GM21576 (cell line): Measurements from ENCODE around the gene S100Z.
A peak's percentile ranks its signal among the peaks of the same experiment; 100 is the strongest.
"Not testable (repeated sequence)": the region's sequence is repeated elsewhere in the genome, so short reads cannot be mapped to it uniquely, and the experiment has no call there.

Source experiments
- ATAC-seq: cut with Tn5 transposase; IDR thresholded peaks from one replicate; pipeline ENCODE4 v1.9.1; 2021; ENCODE audit warnings: mild to moderate bottlenecking, moderate library complexity; ENCODE audit not compliant: unreplicated experiment

The S100Z gene

GRCh38 chr5:76867827-76868693, 18.2 kb downstream of the S100Z start:
- ATAC-seq: peak; percentile 69

GRCh38 chr5:76870046-76870445, 20.2 kb downstream of the S100Z start:
- ATAC-seq: no peak

- ATAC-seq: no peak
Measured at GRCh38 chr5:76874088-76874581, 24.3 kb downstream of the S100Z start.

GRCh38 chr5:76888733-76889300, 39.0 kb downstream of the S100Z start:
- ATAC-seq: no peak

GRCh38 chr5:76893294-76893693, 43.5 kb downstream of the S100Z start:
- ATAC-seq: no peak

GRCh38 chr5:76896196-76896595, 46.4 kb downstream of the S100Z start:
- ATAC-seq: no peak

GRCh38 chr5:76901522-76901921, 51.7 kb downstream of the S100Z start:
- ATAC-seq: no peak

- no peak for ATAC-seq
Measured at GRCh38 chr5:76908166-76908565, 58.4 kb downstream of the S100Z start.

- ATAC-seq: not testable (repeated sequence)
Measured at GRCh38 chr5:76910344-76910933, 60.6 kb downstream of the S100Z start.

GRCh38 chr5:76914671-76915070, 64.9 kb downstream of the S100Z start:
- not testable (repeated sequence) for ATAC-seq

- ATAC-seq: no peak
Measured at GRCh38 chr5:76918539-76918938, 68.7 kb downstream of the S100Z start.

- ATAC-seq: no peak
Measured at GRCh38 chr5:76920491-76920890, 70.7 kb downstream of the S100Z start.

GRCh38 chr5:76926329-76927105, 76.7 kb downstream of the S100Z start:
- no peak for ATAC-seq

GRCh38 chr5:76927961-76928360, 78.1 kb downstream of the S100Z start:
- ATAC-seq: no peak

GRCh38 chr5:76930083-76930482, 80.3 kb downstream of the S100Z start:
- ATAC-seq: no peak

- ATAC-seq: no peak
Measured at GRCh38 chr5:76938177-76938576, 88.4 kb downstream of the S100Z start.

GRCh38 chr5:76941000-76941399, 91.2 kb downstream of the S100Z start:
- ATAC-seq: no peak

GRCh38 chr5:76941442-76941841, 91.6 kb downstream of the S100Z start:
- ATAC-seq: no peak

- ATAC-seq: no peak
Measured at GRCh38 chr5:76942581-76942980, 92.8 kb downstream of the S100Z start.

GRCh38 chr5:76943006-76943405, 93.2 kb downstream of the S100Z start:
- ATAC-seq: no peak

GRCh38 chr5:76944638-76945037, 94.8 kb downstream of the S100Z start:
- no peak for ATAC-seq
